Kidney glomerular epithelial cell (primary cell): Measurements from ENCODE around the gene GSTA1.
A peak's percentile ranks its signal among the peaks of the same experiment; 100 is the strongest.
"Not testable (repeated sequence)": the region's sequence is repeated elsewhere in the genome, so short reads cannot be mapped to it uniquely, and the experiment has no call there.

Experiments
- DNase-seq: peaks from one replicate; lab custom pipeline; 2025; lab: John Stamatoyannopoulos, UW

GSTA1 gene

GRCh38 chr6:52757651-52758338, 45.8 kb downstream of the GSTA1 start:
- DNase-seq: peak; percentile 34

DNA sequence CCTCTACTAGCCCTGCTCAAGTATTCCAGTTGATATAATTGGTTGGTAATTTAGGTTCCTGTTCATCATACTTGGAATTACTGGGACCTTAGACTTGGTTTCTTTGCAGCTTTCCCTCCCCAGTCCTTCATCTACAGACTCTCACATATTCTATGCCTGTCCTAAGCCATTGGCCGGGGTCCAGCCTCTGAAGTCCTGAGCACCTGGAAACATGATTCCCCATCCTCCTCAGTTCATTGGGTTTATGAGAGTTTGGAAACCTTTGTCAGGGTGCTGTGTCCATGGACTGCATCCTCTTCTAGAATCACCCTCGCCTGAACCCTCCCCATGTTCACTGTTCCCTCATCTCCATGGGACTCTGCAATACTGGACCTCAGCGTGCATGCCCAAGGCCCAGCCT, 49.2 kb downstream of the GSTA1 start:
- DNase-seq: no peak

DNA sequence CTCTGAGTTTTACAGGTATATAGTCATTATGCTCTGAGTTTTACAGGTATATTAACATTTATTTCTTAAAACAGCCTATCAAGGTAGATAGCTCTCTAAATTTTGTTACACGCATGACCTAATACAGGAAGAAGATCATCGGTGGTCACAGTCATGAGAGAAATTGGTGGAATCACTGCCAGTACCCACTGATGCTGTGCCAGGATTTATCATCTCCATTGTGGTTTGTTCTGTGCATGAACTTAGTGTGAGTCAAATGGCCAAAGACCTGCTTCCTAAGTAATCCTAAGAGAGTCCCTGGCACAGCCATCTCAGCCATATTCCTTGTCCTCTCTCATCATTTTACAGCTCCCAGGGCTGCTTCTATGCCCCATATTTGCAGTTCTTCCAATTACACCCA, 50.5 kb downstream of the GSTA1 start:
- not testable (repeated sequence) for DNase-seq

DNA sequence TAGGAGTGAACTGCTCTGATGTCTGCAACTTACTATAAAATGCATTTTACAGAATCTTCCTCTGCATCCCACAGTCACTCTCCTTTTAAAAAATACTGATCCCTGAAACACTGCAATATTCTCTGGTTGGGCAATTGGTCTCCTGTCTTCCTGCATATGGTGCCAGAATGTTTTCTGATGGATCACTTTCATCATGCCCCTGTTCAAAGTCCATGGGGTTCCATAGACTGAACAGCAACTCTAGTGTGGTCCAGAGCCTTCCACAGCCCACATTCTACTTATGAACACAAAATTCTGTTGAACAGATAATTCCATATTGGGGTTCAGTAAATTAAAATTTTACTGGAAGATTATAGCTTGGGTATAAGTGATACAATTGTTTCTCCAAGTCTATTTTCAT, 51.3 kb downstream of the GSTA1 start:
- no peak for DNase-seq

- DNase-seq: no peak
These were observed 54.0 kb downstream of the GSTA1 start for GRCh38 chr6:52749556-52750152.

DNA sequence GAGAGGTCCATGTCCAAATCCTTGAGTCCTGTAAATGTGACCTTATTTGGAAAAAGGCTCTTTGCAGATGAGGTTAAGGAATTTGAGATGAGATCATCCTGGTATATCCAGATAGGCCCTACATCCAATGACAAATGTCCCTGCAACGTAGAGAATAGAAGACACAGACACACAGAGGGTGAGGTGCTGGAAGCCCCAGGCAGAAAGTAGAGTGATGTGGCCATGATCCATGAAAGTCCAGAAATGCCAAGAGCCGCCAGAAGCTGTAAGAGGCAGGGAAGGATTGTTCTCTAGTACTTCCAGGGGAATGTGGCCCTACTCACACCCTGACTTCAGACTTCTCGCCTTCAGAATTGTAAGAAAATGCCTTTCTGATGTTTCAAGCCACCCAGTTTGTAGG, 56.3 kb downstream of the GSTA1 start:
- not testable (repeated sequence) for DNase-seq

GRCh38 chr6:52746213-52746612, 57.4 kb downstream of the GSTA1 start:
- DNase-seq: no peak

DNA sequence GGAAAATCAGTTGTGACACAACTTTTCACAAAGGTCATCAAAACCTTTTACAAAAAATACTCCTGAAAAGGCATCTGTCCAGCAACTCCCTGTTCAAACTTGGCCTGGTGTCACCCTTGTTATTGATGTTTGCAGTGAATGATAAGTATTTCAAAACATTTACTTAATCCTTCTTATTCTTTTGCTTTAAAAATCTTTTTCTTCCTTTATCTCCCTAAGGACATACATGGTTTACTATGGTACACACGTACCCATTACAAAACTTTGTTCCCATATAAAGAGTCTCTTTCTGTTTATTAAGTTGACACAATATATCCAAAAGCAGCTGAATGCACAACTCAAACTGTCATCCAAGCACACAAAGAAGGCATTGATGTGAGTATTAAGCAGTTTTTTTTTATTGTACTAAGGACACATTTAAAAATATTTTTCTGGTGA, 57.8 kb downstream of the GSTA1 start:
- no peak for DNase-seq

DNA sequence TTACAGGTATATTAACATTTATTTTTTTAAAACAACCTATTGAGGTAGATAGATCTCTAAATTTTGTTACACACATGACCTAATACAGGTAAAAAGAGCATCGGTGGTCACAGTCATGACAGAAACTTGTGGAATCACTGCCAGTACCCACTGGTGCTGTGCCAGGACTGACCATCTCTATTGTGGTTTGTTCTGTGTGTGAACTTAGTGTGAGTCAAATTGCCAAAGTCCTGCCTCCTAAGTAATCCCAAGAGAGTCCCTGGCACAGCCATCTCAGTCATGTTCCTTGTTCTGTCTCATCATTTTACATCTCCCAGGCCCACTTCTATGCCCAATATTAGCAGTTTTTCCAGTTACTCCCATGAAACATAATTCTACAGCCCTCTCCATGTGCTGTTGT, 61.7 kb downstream of the GSTA1 start:
- DNase-seq: peak; percentile 27
